Activated CD4-positive, alpha-beta T cell treated with anti-CD3 and anti-CD28 coated beads for 4 hours (primary cell): ENCODE data around the gene RNF7.
"Not testable (repeated sequence)": the region's sequence is repeated elsewhere in the genome, so short reads cannot be mapped to it uniquely, and the experiment has no call there.

Experiments used
- DNase-seq, 2 donors: peaks; one replicate each; pipeline ENCODE4 v3.0.0-alpha.2; 2020

RNF7 gene

DNA sequence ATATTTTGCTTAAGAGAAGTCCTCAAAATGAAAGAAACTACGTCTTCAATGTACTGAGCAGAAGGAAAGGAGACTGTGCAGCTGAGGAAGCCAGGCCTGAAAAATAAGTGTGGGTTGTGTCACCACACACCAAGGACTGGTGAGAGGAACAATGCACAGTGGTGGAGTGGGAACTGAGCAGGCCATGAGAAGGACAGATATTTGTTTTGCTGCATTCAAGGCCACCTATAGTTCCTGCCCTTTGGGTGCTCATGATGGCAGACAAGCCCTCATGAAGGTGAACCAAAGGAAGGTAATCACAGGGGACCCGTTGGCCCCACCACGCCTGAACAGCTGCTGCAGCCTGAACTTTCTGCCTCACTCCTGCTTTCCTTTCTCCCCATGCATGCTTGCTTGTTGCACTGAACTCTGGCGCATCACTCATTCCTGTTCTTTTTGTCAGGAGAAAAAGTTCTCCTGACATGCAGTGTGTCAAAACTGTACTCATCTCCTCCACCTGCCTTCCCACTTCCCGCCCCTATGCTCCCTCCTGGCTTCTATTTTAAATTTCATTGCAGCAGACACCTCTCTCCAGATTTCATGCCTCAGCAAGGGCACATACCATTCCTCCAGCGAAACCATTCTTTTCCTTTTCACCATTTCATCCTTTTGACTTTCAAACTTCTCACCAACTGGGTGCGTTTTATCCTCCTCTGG, 2.2 kb upstream of the RNF7 start:
- no peak for DNase-seq

- no peak for DNase-seq
These were observed 1.0 kb upstream of the RNF7 start for GRCh38 chr3:141737093-141737492.

- DNase-seq = no peak
These were observed 448 bp upstream of the RNF7 start for GRCh38 chr3:141737678-141738021.

GRCh38 chr3:141738891-141739363, 829 bp downstream of the RNF7 start:
- peak; percentile 24 to 28 for DNase-seq

DNA sequence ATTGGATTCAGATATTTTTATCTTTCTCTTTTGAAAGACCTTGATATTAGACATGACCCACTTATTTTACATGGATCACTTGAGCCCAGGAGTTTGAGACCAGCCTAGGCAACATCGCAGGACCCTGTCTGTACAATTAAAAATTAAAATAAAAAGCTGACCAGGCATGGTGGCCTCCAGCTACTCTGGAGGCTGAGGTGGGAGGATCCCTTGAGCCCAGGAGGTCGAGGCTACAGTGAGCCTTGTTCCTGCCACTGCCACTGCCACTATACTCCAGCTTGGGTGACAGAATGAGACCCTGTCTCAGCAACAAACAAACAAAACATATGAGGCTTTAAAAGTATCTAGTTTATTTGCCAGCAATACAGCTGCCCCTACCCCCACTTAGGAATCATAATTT, 1.6 kb downstream of the RNF7 start:
- DNase-seq = no peak

DNA sequence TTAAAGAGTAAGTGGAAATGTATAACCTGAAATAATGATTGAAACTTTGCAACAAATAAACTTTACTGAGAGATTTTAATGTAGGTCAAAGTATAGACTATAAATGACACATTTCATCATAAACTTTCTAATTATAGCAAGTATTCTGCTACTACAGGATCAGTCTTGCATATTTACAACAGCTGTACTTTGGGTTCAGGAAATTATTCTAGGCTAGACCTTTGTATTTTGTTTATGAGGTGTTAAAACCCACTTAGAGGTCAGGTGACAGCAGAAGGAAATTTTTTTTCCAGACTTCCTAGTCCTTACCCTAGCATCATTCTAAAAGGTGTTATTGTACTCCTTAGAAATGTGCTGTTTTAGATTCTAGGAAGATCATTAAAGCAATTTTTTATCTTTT, 2.3 kb downstream of the RNF7 start:
- no peak for DNase-seq

GRCh38 chr3:141743305-141743704, 5.2 kb downstream of the RNF7 start:
- no peak for DNase-seq

GRCh38 chr3:141746962-141747361, 8.9 kb downstream of the RNF7 start:
- DNase-seq = no peak

- DNase-seq = no peak
These were observed 15.3 kb downstream of the RNF7 start for GRCh38 chr3:141753399-141753798.

GRCh38 chr3:141754032-141754431, 15.9 kb downstream of the RNF7 start:
- DNase-seq = no peak

DNA sequence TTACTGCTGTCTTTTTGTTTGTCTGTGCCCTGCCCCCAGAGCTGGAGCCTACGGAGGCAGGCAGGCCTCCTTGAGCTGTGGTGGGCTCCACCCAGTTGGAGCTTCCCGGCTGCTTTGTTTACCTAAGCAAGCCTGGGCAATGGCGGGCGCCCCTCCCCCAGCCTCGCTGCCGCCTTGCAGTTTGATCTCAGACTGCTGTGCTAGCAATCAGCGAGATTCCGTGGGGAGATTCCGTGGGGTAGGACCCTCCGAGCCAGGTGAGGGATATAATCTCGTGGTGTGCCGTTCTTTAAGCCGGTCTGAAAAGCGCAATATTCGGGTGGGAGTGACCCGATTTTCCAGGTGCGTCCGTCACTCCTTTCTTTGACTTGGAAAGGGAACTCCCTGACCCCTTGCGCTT, 24.5 kb downstream of the RNF7 start:
- not testable (repeated sequence) for DNase-seq

DNA sequence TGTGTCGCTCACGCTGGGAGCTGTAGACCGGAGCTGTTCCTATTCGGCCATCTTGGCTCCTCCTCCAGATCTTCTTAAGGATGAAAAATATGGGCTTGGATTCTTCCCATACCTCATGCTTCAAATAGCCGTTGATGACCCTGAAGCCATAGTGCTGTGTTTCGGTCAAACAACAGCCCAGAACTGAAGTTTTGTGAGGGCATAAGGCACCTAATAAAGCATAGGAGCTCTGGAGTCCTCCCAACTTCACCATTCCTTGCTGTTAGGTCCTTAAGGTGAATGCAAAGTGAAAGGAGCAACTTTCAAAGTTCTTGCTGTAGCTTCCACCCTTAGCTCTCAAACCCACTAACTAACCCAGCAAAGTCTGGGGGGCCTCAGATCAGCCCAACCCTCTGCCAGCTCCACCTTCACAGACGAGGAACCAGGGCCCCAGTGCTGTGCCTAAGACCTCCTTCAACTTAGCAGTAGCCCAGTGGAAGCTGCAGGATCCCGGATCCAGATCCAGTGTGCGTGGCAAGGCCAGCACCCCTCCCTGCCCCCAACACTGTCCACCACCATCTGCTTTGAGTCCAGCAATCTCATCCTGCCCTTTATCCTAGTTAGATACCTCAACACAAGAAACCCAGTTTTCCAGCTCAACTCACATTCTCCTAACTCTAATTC, 25.1 kb downstream of the RNF7 start, which contains the start of gene GRK7:
Gene GRK7 (plus strand): TSS at position 321 of the 663 bp plus-strand sequence. CDS start 14,877 bp downstream, outside the sequence.
- no peak for DNase-seq

DNA sequence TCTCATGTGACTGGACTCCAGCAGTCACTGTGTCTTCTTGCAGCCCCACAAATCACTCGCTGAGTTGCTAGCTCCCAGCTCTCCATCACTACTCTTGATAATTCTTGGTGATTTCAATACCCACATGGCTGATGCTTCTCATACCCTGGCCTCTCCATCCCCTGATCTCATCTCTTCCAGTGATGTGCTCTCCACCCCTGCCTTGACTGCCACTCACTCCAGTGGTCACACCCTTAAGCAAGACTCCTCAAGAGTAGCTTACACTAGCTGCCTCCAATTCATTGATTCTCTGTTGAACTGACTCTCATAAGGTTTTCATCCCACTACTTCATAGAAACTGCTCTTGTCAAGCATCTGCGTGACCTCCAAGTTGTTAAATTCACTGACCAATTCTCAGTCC, 25.9 kb downstream of the RNF7 start:
- DNase-seq = no peak

- DNase-seq = no peak
These were observed 26.4 kb downstream of the RNF7 start for GRCh38 chr3:141764465-141764864.

DNA sequence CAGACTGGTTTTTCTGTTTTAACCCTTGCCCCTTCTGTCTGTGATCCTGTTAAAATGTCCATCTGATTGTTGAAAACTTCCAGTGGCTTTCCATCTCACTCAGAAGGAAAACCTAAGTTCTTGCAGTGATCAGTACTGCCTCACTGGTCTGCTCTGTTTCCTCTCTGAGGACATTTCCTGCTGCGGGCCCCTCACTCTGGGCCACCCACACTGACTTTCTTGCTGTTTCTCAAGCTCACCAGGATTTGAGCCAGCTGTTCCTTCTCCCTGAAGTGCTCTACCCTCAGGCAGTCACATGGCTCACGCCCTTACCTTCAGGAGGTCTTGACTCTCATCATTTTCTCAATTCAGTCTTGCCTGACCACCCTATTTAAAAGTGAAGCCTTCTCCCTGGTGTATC, 26.9 kb downstream of the RNF7 start:
- DNase-seq = no peak

GRCh38 chr3:141767066-141767465, 29.0 kb downstream of the RNF7 start:
- DNase-seq = no peak

DNA sequence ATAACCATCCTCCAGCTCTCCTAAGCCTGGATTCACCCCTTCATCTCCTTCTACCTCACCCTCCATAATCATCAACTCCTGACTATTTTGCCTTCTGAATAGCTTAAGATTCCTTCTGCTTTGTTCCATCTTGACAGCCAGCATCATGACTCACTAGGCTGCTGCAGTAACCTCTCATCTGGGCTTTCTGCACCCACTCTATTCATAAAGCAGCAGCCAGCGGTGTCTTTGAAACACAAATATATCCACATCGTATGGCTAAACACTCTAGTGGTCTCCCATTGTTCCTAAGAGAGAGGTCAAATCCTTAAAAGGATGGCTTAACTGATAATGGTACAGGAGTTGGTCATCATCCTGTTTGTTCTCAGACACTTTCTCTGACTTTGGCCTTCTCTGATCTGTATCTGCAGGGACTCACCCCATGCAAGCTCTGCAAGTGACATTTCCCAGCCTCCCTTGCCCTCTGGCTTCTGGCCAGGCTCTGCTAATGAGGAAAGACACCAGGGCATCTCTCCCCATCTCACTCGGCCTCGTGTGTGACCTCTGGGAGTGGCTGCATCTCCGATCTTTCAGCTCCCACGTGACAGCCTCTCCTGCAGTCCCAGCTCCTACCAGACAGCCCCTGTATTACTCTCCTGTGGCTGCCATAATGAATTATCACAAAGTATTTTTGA, 31.3 kb downstream of the RNF7 start:
- DNase-seq = no peak

DNA sequence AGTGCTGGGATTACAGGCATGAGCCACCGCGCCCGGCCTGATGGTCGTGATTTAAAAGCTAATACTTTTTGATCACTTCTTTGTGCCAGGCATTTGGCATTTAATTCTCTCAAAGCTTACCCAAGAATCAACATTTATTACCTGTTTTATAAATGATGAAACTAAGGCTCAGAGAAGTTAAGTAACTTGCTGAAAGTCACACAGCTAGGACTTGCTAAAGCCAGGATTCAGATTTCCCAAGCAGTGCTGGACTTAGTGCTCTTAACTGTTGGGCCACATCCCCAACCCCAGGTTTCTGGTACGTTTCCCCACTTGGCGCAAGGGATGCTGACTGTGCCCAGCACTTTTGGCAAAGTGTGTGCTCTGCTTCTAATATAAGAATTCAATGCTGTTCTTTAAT, 35.6 kb downstream of the RNF7 start:
- DNase-seq = no peak

DNA sequence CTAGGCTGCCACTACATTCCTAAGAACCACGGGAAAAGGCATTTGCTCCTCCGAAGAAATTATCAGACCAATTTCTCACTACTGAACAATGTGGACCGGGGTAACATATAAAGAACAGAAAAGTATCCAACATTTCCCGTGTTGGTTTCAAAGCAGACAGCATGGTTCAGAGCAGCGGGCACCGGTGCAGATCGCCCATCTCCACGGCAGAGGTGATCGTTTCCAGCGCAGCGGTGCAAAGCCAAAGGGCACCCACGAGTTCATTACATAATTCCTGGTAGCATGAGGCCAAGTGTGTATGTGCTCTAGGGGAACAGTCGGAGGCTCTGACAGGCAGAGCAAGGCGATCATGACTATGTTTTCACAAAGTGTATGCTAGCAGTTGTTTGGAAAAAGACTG, 38.3 kb downstream of the RNF7 start:
- no peak for DNase-seq

- DNase-seq = no peak
These were observed 38.8 kb downstream of the RNF7 start for GRCh38 chr3:141776885-141777284.

- DNase-seq = no peak
These were observed 40.1 kb downstream of the RNF7 start for GRCh38 chr3:141777957-141778813.

DNA sequence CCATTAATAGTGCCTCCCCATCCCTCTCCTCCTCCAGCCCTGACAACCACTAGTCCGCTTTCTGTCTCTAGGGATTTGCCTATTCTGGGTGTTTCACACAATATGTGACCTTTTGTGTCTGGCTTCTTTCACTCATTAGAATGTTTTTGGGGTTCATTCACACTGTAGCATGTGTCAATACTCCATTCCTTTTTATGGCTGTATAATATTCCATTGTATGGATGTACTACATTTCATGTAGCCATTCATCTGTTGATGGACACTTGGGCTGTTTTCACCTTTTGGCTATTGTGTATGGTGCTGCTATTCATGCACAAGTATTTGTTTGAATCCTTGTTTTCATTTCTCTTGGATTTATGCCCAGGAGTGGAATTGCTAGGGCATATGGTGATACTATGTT, 41.6 kb downstream of the RNF7 start:
- no peak for DNase-seq

GRCh38 chr3:141782386-141782932, 44.4 kb downstream of the RNF7 start:
- no peak for DNase-seq
